HFFc6 (cell line): ENCODE results near the gene AGR2. TPM values are rescaled to one million over a fixed set of nuclear protein-coding genes. Genes with fewer than 3 reads are reported as not detected.

Experiments
- DNase-seq: peaks from one replicate; pipeline ENCODE4 v3.0.0-alpha.2; 2018
- H3K27ac Mint-ChIP-seq: 2 replicates; pipeline ENCODE4 v1.8.0; 2020; ENCODE audit warnings: mild to moderate bottlenecking, mixed read lengths
- H3K27me3 Mint-ChIP-seq: 2 replicates; pipeline ENCODE4 v1.8.0; 2021; ENCODE audit warnings: mild to moderate bottlenecking, moderate library complexity, mixed read lengths; ENCODE audit not compliant: insufficient read depth
- H3K36me3 Mint-ChIP-seq: 2 replicates; pipeline ENCODE4 v1.8.0; 2021; ENCODE audit warnings: low read depth, mixed read lengths
- H3K4me1 Mint-ChIP-seq: 2 replicates; pipeline ENCODE4 v1.8.0; 2020; ENCODE audit warnings: low read depth, mixed read lengths
- H3K4me3 Mint-ChIP-seq: 2 replicates; pipeline ENCODE4 v1.8.0; 2020; ENCODE audit warnings: mild to moderate bottlenecking, moderate library complexity, mixed read lengths
- H3K9me3 Mint-ChIP-seq: 2 replicates; pipeline ENCODE4 v1.8.0; 2020; ENCODE audit warnings: mild to moderate bottlenecking, mixed read lengths
- CTCF ChIP-seq: fragments of 200-600 bp; sonication (generic); IDR thresholded peaks from 2 replicates; pipeline ENCODE4 v1.5.0; 2021; ENCODE audit warnings: antibody characterized with exemption, mild to moderate bottlenecking
- total RNA-seq, 6 experiments: library from RNA; stranded (reverse); fragmentation: NEBNext Ultra II Directional; extraction: Animal tissue kit (Norgen Biotek cat#: 25700); gene quantifications; 2 replicates in 1 of 6; 3 replicates in 5 of 6; pipeline ENCODE4 v1.2.3, GENCODE V29; 2021

Gene AGR2
- total RNA-seq, 6 experiments from 2014 or later = not detected

GRCh38 chr7:16795624-16796023, 9.2 kb downstream of the AGR2 start:
- H3K36me3 Mint-ChIP-seq = no peaks in the 10 kb centered on the region
- no peak overlapping the region for H3K27ac Mint-ChIP-seq
- no peak overlapping the region for H3K4me3 Mint-ChIP-seq
- no peak for DNase-seq
- no peaks in the 10 kb centered on the region for H3K9me3 Mint-ChIP-seq
- no peak for TF ChIP-seq CTCF
- no peaks in the 10 kb centered on the region for H3K4me1 Mint-ChIP-seq
- H3K27me3 Mint-ChIP-seq = no peaks in the 10 kb centered on the region

- DNase-seq = no peak
- no peak overlapping the region for H3K4me3 Mint-ChIP-seq
- no peaks in the 10 kb centered on the region for H3K27me3 Mint-ChIP-seq
- no peaks in the 10 kb centered on the region for H3K4me1 Mint-ChIP-seq
- H3K27ac Mint-ChIP-seq = no peak overlapping the region
- TF ChIP-seq CTCF = no peak
- H3K36me3 Mint-ChIP-seq = no peaks in the 10 kb centered on the region
- no peaks in the 10 kb centered on the region for H3K9me3 Mint-ChIP-seq
Measured at GRCh38 chr7:16794986-16795385, 9.8 kb downstream of the AGR2 start.

GRCh38 chr7:16791905-16792698, 12.7 kb downstream of the AGR2 start:
- H3K4me1 Mint-ChIP-seq = no peaks in the 10 kb centered on the region
- H3K36me3 Mint-ChIP-seq = no peaks in the 10 kb centered on the region
- H3K27ac Mint-ChIP-seq = no peak overlapping the region
- no peak for DNase-seq
- TF ChIP-seq CTCF = no peak
- no peaks in the 10 kb centered on the region for H3K27me3 Mint-ChIP-seq
- H3K4me3 Mint-ChIP-seq = no peak overlapping the region
- no peaks in the 10 kb centered on the region for H3K9me3 Mint-ChIP-seq

GRCh38 chr7:16791071-16791470, 13.7 kb downstream of the AGR2 start:
- no peaks in the 10 kb centered on the region for H3K36me3 Mint-ChIP-seq
- H3K27me3 Mint-ChIP-seq = no peaks in the 10 kb centered on the region
- TF ChIP-seq CTCF = no peak
- H3K27ac Mint-ChIP-seq = no peak overlapping the region
- H3K9me3 Mint-ChIP-seq = no peaks in the 10 kb centered on the region
- no peaks in the 10 kb centered on the region for H3K4me1 Mint-ChIP-seq
- no peak for DNase-seq
- H3K4me3 Mint-ChIP-seq = no peak overlapping the region

GRCh38 chr7:16787127-16787526, 17.7 kb downstream of the AGR2 start:
- no peaks in the 10 kb centered on the region for H3K27me3 Mint-ChIP-seq
- H3K27ac Mint-ChIP-seq = no peak overlapping the region
- no peak overlapping the region for H3K4me3 Mint-ChIP-seq
- no peaks in the 10 kb centered on the region for H3K4me1 Mint-ChIP-seq
- no peaks in the 10 kb centered on the region for H3K36me3 Mint-ChIP-seq
- H3K9me3 Mint-ChIP-seq = no peaks in the 10 kb centered on the region
- no peak for TF ChIP-seq CTCF
- no peak for DNase-seq
